Panc1 (cell line): ENCODE measurements around the gene GABRG3. TPM values are rescaled to one million over a fixed set of nuclear protein-coding genes. Genes with fewer than 3 reads are reported as not detected.

Experiments used
- ATAC-seq: fragments of 200-7000 bp; cut with Tn5 transposase; 2 replicates; pipeline ENCODE4 v1.9.1; 2020; ENCODE audit warnings: mild to moderate bottlenecking, moderate library complexity
- BruUV-seq: library from RNA; stranded (reverse); fragments of 400-500 nt; replicated peaks from 2 replicates; lab custom pipeline; 2021; lab: Mats Ljungman, UMichigan
- CTCF ChIA-PET: fragments of 300-600 bp; sonication (Branson Sonifier 250); formaldehyde crosslinking; loops from one replicate; lab custom pipeline; 2022; ENCODE audit warnings: antibody characterized with exemption; lab: Charles Lee
- POLR2A ChIA-PET: fragments of 300-600 bp; sonication (Branson Sonifier 250); formaldehyde crosslinking; loops from one replicate; lab custom pipeline; 2022; ENCODE audit warnings: antibody characterized with exemption; lab: Charles Lee
- DNase-seq: peaks from one replicate; pipeline ENCODE4 v3.0.0-alpha.2; 2010; ENCODE audit warnings: low read depth, low spot score
- H3K27ac ChIP-seq: 2 replicates; pipeline ENCODE4 v1.5.1; 2011; ENCODE audit warnings: mild to moderate bottlenecking, low read length, inconsistent platforms
- H3K27me3 ChIP-seq: fragments of 200-500 bp; sonication (Bioruptor generic); 2 replicates; pipeline ENCODE4 v1.6.0; 2014; ENCODE audit warnings: low read length, inconsistent platforms; ENCODE audit not compliant: control insufficient read depth, insufficient read depth
- H3K36me3 ChIP-seq: fragments of 200-500 bp; sonication (Bioruptor generic); 2 replicates; pipeline ENCODE4 v1.5.1; 2014; ENCODE audit warnings: inconsistent platforms, mild to moderate bottlenecking, low read length, moderate library complexity; ENCODE audit not compliant: control insufficient read depth, insufficient read depth
- H3K4me1 ChIP-seq: 2 replicates; pipeline ENCODE4 v1.5.1; 2011; ENCODE audit warnings: inconsistent platforms, mild to moderate bottlenecking, low read length, moderate library complexity; ENCODE audit not compliant: control insufficient read depth, insufficient read depth
- H3K4me3 ChIP-seq, 2 experiments: 2 replicates each; pipeline ENCODE4 v1.5.1; 2011 to 2012; ENCODE audit warnings: low read depth in 2 of 2, low read length in 2 of 2, mild to moderate bottlenecking in 2 of 2, inconsistent platforms in 1 of 2, moderate library complexity in 1 of 2
- H3K9me3 ChIP-seq: fragments of 200-500 bp; sonication (Bioruptor generic); 2 replicates; pipeline ENCODE4 v1.5.1; 2014; ENCODE audit warnings: low read depth, mild to moderate bottlenecking, inconsistent platforms, low read length, moderate library complexity; ENCODE audit not compliant: control insufficient read depth, insufficient read depth
- CTCF ChIP-seq: fragments of 450-650 bp; IDR thresholded peaks from 2 replicates; pipeline ENCODE4 v1.5.1; 2017; ENCODE audit warnings: mild to moderate bottlenecking
- POLR2AphosphoS5 ChIP-seq: IDR thresholded peaks from 2 replicates; pipeline ENCODE4 v1.6.1; 2012; ENCODE audit warnings: mild to moderate bottlenecking, low read depth, low read length, moderate library complexity
- REST ChIP-seq, 2 experiments: IDR thresholded peaks; 2 replicates each; pipeline ENCODE4 v1.6.1; 2011 to 2012; ENCODE audit warnings: low read depth in 2 of 2, control low read depth in 1 of 2, low read length in 1 of 2, mild to moderate bottlenecking in 1 of 2, moderate library complexity in 1 of 2; ENCODE audit not compliant: insufficient read depth in 1 of 2
- SIN3A ChIP-seq: IDR thresholded peaks from 2 replicates; pipeline ENCODE4 v1.6.1; 2012; ENCODE audit warnings: low read depth, mild to moderate bottlenecking, low read length, moderate library complexity, borderline replicate concordance; ENCODE audit not compliant: insufficient read depth
- TCF7L2 ChIP-seq: IDR thresholded peaks from 2 replicates; pipeline ENCODE4 v1.6.1; 2011; ENCODE audit warnings: mild to moderate bottlenecking, low read depth, low read length, inconsistent platforms
- in situ Hi-C: cut with HindIII; loops from 2 replicates; pipeline ENCODE4 v1.10.0; 2016; ENCODE audit warnings: low sequenced_read_pairs, low pct_unique_long_range_greater_than_20kb
- intact Hi-C: fragments of 100-400 bp; cut with micrococcal nuclease; formaldehyde crosslinking; loops from one replicate; pipeline ENCODE4 v1.10.0; 2022; ENCODE audit not compliant: unreplicated experiment
- total RNA-seq: library from RNA; stranded (reverse); gene quantifications from one replicate; pipeline ENCODE4 v1.2.1, GENCODE V29; 2021; ENCODE audit not compliant: unreplicated experiment

Gene GABRG3
- total RNA-seq, 1 experiment from 2014 or later: not detected

- no peaks in the 10 kb centered on the region for H3K36me3 ChIP-seq
- ChIA-PET POLR2A (no interaction called here), CTCF (no interaction called here)
- H3K4me3 ChIP-seq: no peak overlapping the region
- ATAC-seq: no peak
- no peak overlapping the region for H3K27ac ChIP-seq
- H3K4me1 ChIP-seq: no peaks in the 10 kb centered on the region
- in situ Hi-C loops (no loop called here), intact Hi-C loops (no loop called here)
- DNase-seq: no peak
- H3K9me3 ChIP-seq: no peaks in the 10 kb centered on the region
- no TSS peak for BruUV-seq
- TF ChIP-seq POLR2AphosphoS5 (no peak), TCF7L2 (no peak), SIN3A (no peak), REST (IDR thresholded peaks at IDR 0.05; ENCODE audit: insufficient read depth in 1 of 2, low read depth in 2 of 2, low read length in 1 of 2) (no peak), CTCF (no peak)
- no peaks in the 10 kb centered on the region for H3K27me3 ChIP-seq
Measured at GRCh38 chr15:27086805-27087204, 115.8 kb downstream of the GABRG3 start.

GRCh38 chr15:27087651-27088583 is 116.9 kb downstream of the GABRG3 start:
- DNase-seq (no peak), ATAC-seq (no peak)
- intact Hi-C loops (no loop called here), in situ Hi-C loops (no loop called here)
- TF ChIP-seq SIN3A (no peak), TCF7L2 (no peak), CTCF (no peak), REST (IDR thresholded peaks at IDR 0.05; ENCODE audit: insufficient read depth in 1 of 2, low read depth in 2 of 2, low read length in 1 of 2) (no peak)
- H3K36me3 ChIP-seq: no peaks in the 10 kb centered on the region
- CTCF ChIA-PET: no interaction called here
- POLR2A ChIA-PET: no interaction called here
- no peak overlapping the region for H3K4me3 ChIP-seq
- H3K9me3 ChIP-seq: no peaks in the 10 kb centered on the region
- H3K27ac ChIP-seq: no peak overlapping the region
- no TSS peak for BruUV-seq
- H3K4me1 ChIP-seq: no peaks in the 10 kb centered on the region
- no peaks in the 10 kb centered on the region for H3K27me3 ChIP-seq
